ENCODE measurements around the gene LAMTOR3.

DNA sequence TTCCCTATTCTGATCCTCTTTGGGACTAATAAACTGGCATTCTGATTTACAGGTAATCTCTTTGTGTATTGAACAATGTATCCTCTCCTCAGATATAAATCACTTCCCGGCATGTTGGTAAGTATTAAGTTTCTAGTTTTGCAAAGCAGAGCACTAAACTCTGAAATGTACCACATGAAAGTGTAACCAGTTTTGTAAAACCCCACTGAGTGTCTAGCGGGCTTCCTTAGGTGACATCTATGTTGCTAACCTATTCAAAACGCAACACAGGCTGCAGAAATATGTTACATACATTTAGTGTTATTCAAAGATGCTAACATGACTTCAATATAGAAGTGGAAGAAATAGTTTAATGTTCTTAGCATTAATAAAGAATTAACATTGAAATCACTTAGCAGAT lies 26.9 kb upstream of the LAMTOR3 start:
- TF ChIP-seq POLR2A (IDR thresholded peaks at IDR 0.05) = no peak
- TF ChIP-seq, protein P1, sequence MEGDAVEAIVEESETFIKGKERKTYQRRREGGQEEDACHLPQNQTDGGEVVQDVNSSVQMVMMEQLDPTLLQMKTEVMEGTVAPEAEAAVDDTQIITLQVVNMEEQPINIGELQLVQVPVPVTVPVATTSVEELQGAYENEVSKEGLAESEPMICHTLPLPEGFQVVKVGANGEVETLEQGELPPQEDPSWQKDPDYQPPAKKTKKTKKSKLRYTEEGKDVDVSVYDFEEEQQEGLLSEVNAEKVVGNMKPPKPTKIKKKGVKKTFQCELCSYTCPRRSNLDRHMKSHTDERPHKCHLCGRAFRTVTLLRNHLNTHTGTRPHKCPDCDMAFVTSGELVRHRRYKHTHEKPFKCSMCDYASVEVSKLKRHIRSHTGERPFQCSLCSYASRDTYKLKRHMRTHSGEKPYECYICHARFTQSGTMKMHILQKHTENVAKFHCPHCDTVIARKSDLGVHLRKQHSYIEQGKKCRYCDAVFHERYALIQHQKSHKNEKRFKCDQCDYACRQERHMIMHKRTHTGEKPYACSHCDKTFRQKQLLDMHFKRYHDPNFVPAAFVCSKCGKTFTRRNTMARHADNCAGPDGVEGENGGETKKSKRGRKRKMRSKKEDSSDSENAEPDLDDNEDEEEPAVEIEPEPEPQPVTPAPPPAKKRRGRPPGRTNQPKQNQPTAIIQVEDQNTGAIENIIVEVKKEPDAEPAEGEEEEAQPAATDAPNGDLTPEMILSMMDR (IDR thresholded peaks at IDR 0.05) = no peak

All from lower leg skin (tissue), 3 donors.